Neural cell (in vitro differentiated cells): Measurements from ENCODE around the gene USP26. TPM values are rescaled to one million over a fixed set of nuclear protein-coding genes. Genes with fewer than 3 reads are reported as not detected.

ENCODE experiments used
- H2AFZ ChIP-seq: fragments of 200-600, 300-800 bp; sonication (generic), shearing (Covaris generic); 2 replicates; pipeline ENCODE4 v1.6.0; 2014; ENCODE audit warnings: low read depth, mild to moderate bottlenecking, antibody characterized with exemption, low read length, moderate library complexity
- H3F3A ChIP-seq: fragments of 200-600 bp; shearing (Covaris generic); 2 replicates; pipeline ENCODE4 v1.6.1; 2016; ENCODE audit warnings: mild to moderate bottlenecking, moderate library complexity, mixed read lengths, antibody characterized with exemption, low read length; ENCODE audit not compliant: insufficient read depth, poor library complexity, severe bottlenecking
- H3K27ac ChIP-seq: fragments of 200-600, 300-800 bp; sonication (generic), shearing (Covaris generic); 2 replicates; pipeline ENCODE4 v1.5.1; 2014; ENCODE audit warnings: mild to moderate bottlenecking, low read length, moderate library complexity
- H3K27me3 ChIP-seq: fragments of 300-800, 200-600 bp; sonication (generic), shearing (Covaris generic); 2 replicates; pipeline ENCODE4 v1.6.0; 2014; ENCODE audit warnings: mild to moderate bottlenecking, low read depth, low read length, moderate library complexity; ENCODE audit not compliant: insufficient read depth
- H3K36me3 ChIP-seq: fragments of 300-800, 200-600 bp; sonication (generic), shearing (Covaris generic); 2 replicates; pipeline ENCODE4 v1.5.1; 2014; ENCODE audit warnings: mild to moderate bottlenecking, antibody characterized with exemption, low read length, moderate library complexity; ENCODE audit not compliant: insufficient read depth
- H3K4me2 ChIP-seq: fragments of 300-800, 200-600 bp; sonication (generic), shearing (Covaris generic); 2 replicates; pipeline ENCODE4 v1.6.0; 2014; ENCODE audit warnings: mild to moderate bottlenecking, low read length
- H3K4me3 ChIP-seq: fragments of 300-800, 200-600 bp; sonication (generic), shearing (Covaris generic); 2 replicates; pipeline ENCODE4 v1.5.1; 2014; ENCODE audit warnings: mild to moderate bottlenecking, low read length, moderate library complexity
- H3K79me2 ChIP-seq: fragments of 200-600 bp; shearing (Covaris generic); replicated peaks from 2 replicates; pipeline ENCODE4 v1.6.0; 2014; ENCODE audit warnings: mild to moderate bottlenecking, low read length, moderate library complexity; ENCODE audit not compliant: insufficient read depth
- H3K9ac ChIP-seq: fragments of 300-800, 200-600 bp; sonication (generic), shearing (Covaris generic); 2 replicates; pipeline ENCODE4 v1.6.1; 2016; ENCODE audit warnings: mild to moderate bottlenecking, low read length, mixed read lengths
- H3K9me2 ChIP-seq: fragments of 200-600 bp; shearing (Covaris generic); 2 replicates; pipeline ENCODE4 v1.6.1; 2016; ENCODE audit warnings: mild to moderate bottlenecking, low read length, mixed read lengths; ENCODE audit not compliant: insufficient read depth
- H3K9me3 ChIP-seq: fragments of 200-600, 300-800 bp; sonication (generic), shearing (Covaris generic); 2 replicates; pipeline ENCODE4 v1.6.1; 2016; ENCODE audit warnings: mild to moderate bottlenecking, mixed run types, low read length, moderate library complexity, mixed read lengths
- H4K20me1 ChIP-seq: fragments of 200-600 bp; shearing (Covaris generic); 2 replicates; pipeline ENCODE4 v1.6.1; 2016; ENCODE audit warnings: mild to moderate bottlenecking, mixed run types; ENCODE audit not compliant: insufficient read depth
- CTCF ChIP-seq: fragments of 450-650 bp; IDR thresholded peaks from 2 replicates; pipeline ENCODE4 v1.5.1; 2014; ENCODE audit warnings: antibody characterized with exemption, mild to moderate bottlenecking, moderate library complexity; ENCODE audit not compliant: poor library complexity, severe bottlenecking
- EP300 ChIP-seq: fragments of 450-650 bp; conservative IDR thresholded peaks from 2 replicates; pipeline ENCODE4 v1.6.1; 2014; ENCODE audit warnings: antibody characterized with exemption, mild to moderate bottlenecking, moderate library complexity; ENCODE audit not compliant: poor library complexity, severe bottlenecking
- EZH2 ChIP-seq: fragments of 200-600, 300-800 bp; shearing (Covaris generic), sonication (generic); IDR thresholded peaks from 2 replicates; pipeline ENCODE4 v1.6.1; 2014; ENCODE audit warnings: antibody characterized with exemption, low read length, borderline replicate concordance, mild to moderate bottlenecking; ENCODE audit not compliant: insufficient read depth, poor library complexity, severe bottlenecking
- MXI1 ChIP-seq: fragments of 450-650 bp; conservative IDR thresholded peaks from 2 replicates; pipeline ENCODE4 v1.6.1; 2014; ENCODE audit warnings: antibody characterized with exemption, mild to moderate bottlenecking; ENCODE audit not compliant: poor library complexity, severe bottlenecking
- POLR2AphosphoS5 ChIP-seq: IDR thresholded peaks from 2 replicates; pipeline ENCODE4 v1.6.1; 2012
- RAD21 ChIP-seq: fragments of 450-650 bp; conservative IDR thresholded peaks from 2 replicates; pipeline ENCODE4 v1.6.1; 2014; ENCODE audit warnings: antibody characterized with exemption, mild to moderate bottlenecking, moderate library complexity
- REST ChIP-seq: IDR thresholded peaks from 2 replicates; pipeline ENCODE4 v1.6.1; 2012; ENCODE audit warnings: borderline replicate concordance
- SMC3 ChIP-seq: fragments of 450-650 bp; conservative IDR thresholded peaks from 2 replicates; pipeline ENCODE4 v1.6.1; 2014; ENCODE audit warnings: antibody characterized with exemption, mild to moderate bottlenecking, moderate library complexity; ENCODE audit not compliant: poor library complexity
- TAF1 ChIP-seq: IDR thresholded peaks from 2 replicates; pipeline ENCODE4 v1.6.1; 2012; ENCODE audit warnings: low read depth
- polyA minus RNA-seq: library from RNA; depleted of rRNA, polyadenylated mRNA; stranded (reverse); fragments of >200 nt; gene quantifications from 2 replicates; pipeline ENCODE4 v1.2.3, GENCODE V29; 2014
- polyA plus RNA-seq: library from polyadenylated mRNA; depleted of rRNA; stranded (reverse); fragments of >200 nt; gene quantifications from 2 replicates; pipeline ENCODE4 v1.2.3, GENCODE V29; 2014

Gene USP26
- polyA plus RNA-seq = not detected in 2 replicates
- polyA minus RNA-seq = not detected in 2 replicates

GRCh38 chrX:133097031-133097430, at the start of gene USP26:
USP26 (minus strand) TSS chrX:133097109; CDS start chrX:133028220, 68,889 bp downstream.
- Histone ChIP-seq H3K79me2 (no peaks in the 10 kb centered on the region), H3K9ac (no peak within 1 kb of the TSS), H4K20me1 (no peaks in the 10 kb centered on the region), H3K36me3 (no peaks in the 10 kb centered on the region), H3K9me3 (no peaks in the 10 kb centered on the region), H3K4me3 (no peak within 1 kb of the TSS), H3K27me3 (no peaks in the 10 kb centered on the region), H2AFZ (no peak within 1 kb of the TSS), H3K27ac (no peak within 1 kb of the TSS), H3K4me2 (no peak within 1 kb of the TSS), H3F3A (no peaks in the 10 kb centered on the region), H3K9me2 (no peaks in the 10 kb centered on the region)
- TF ChIP-seq CTCF = no peak
- TF ChIP-seq SMC3 = no peak
- TF ChIP-seq REST = no peak

- Histone ChIP-seq H3K36me3 (no peaks in the 10 kb centered on the region), H3K9ac (no peak overlapping the region), H3K79me2 (no peaks in the 10 kb centered on the region), H4K20me1 (no peaks in the 10 kb centered on the region), H3K9me3 (no peaks in the 10 kb centered on the region), H3K4me2 (no peak overlapping the region), H3K27ac (no peak overlapping the region), H3F3A (no peaks in the 10 kb centered on the region), H2AFZ (no peak overlapping the region), H3K4me3 (no peak overlapping the region), H3K27me3 (no peaks in the 10 kb centered on the region), H3K9me2 (no peaks in the 10 kb centered on the region)
- no peak for TF ChIP-seq REST
- no peak for TF ChIP-seq SMC3
- no peak for TF ChIP-seq RAD21
- TF ChIP-seq EP300 = no peak
- no peak for TF ChIP-seq CTCF
- TF ChIP-seq MXI1 = no peak
- TF ChIP-seq TAF1 = no peak
- TF ChIP-seq EZH2 = no peak
- TF ChIP-seq POLR2AphosphoS5 = no peak
These were observed 37.4 kb upstream of the USP26 start for GRCh38 chrX:133134282-133134681.
